Natural killer cell (primary cell): ENCODE data around the gene TMEM14C. TPM values are rescaled to one million over a fixed set of nuclear protein-coding genes. Genes with fewer than 3 reads are reported as not detected.

ENCODE experiments used
- ATAC-seq, 3 donors: fragments of 150-1000 bp in 2 of 3; fragments of 200-7000 bp in 1 of 3; cut with Tn5 transposase; 1 replicate in 1 of 3; 2 replicates in 2 of 3; pipeline ENCODE4 v1.10.0; 2021; ENCODE audit warnings: mild to moderate bottlenecking in 2 of 3, moderate library complexity in 2 of 3
- DNase-seq, 2 donors: peaks; one replicate each; pipeline versions ENCODE4 v3.0.0 to v3.0.0-alpha.2; 2013 to 2021; ENCODE audit warnings: mixed read lengths in 1 of 2
- H3K27ac ChIP-seq: one replicate; pipeline ENCODE4 v1.5.1; 2013; ENCODE audit warnings: mild to moderate bottlenecking, low read length
- H3K27me3 ChIP-seq: one replicate; pipeline ENCODE4 v1.6.1; 2013; ENCODE audit warnings: low read length; ENCODE audit not compliant: control insufficient read depth, insufficient read depth
- H3K36me3 ChIP-seq: one replicate; pipeline ENCODE4 v1.6.1; 2013; ENCODE audit warnings: low read length; ENCODE audit not compliant: control insufficient read depth, insufficient read depth
- H3K4me1 ChIP-seq: one replicate; pipeline ENCODE4 v1.6.1; 2013; ENCODE audit warnings: low read length; ENCODE audit not compliant: control insufficient read depth, insufficient read depth
- H3K4me3 ChIP-seq: one replicate; pipeline ENCODE4 v1.5.1; 2013; ENCODE audit warnings: low read length
- H3K9me3 ChIP-seq: one replicate; pipeline ENCODE4 v1.6.1; 2013; ENCODE audit warnings: low read length; ENCODE audit not compliant: control insufficient read depth, insufficient read depth
- H3K27ac Mint-ChIP-seq, 2 donors: one replicate each; pipeline ENCODE4 v1.8.0; 2022; ENCODE audit warnings: mild to moderate bottlenecking in 2 of 2, mixed read lengths in 2 of 2, moderate library complexity in 1 of 2
- H3K27me3 Mint-ChIP-seq, 2 donors: one replicate each; pipeline ENCODE4 v1.8.0; 2022; ENCODE audit warnings: low read depth in 2 of 2, mixed read lengths in 2 of 2
- H3K36me3 Mint-ChIP-seq: one replicate; pipeline ENCODE4 v1.8.0; 2022; ENCODE audit warnings: mixed read lengths
- H3K4me1 Mint-ChIP-seq, 2 donors: one replicate each; pipeline ENCODE4 v1.8.0; 2022; ENCODE audit warnings: mixed read lengths in 2 of 2
- H3K4me3 Mint-ChIP-seq: one replicate; pipeline ENCODE4 v1.8.0; 2022; ENCODE audit warnings: mild to moderate bottlenecking, moderate library complexity, mixed read lengths
- H3K9me3 Mint-ChIP-seq, 2 donors: one replicate each; pipeline ENCODE4 v1.8.0; 2022; ENCODE audit warnings: mixed read lengths in 2 of 2
- CTCF ChIP-seq: fragments of 200-600 bp; IDR thresholded peaks from one replicate; pipeline ENCODE4 v1.8.0; 2022; ENCODE audit warnings: antibody characterized with exemption
- WGBS: methylation state at CpG from one replicate; pipeline ENCODE4 v1.1.7; 2013; ENCODE audit warnings: missing lambda C conversion rate; ENCODE audit not compliant: insufficient coverage; 5-methylcytosine and 5-hydroxymethylcytosine counted together
- intact Hi-C: fragments of 100-400 bp; cut with micrococcal nuclease; formaldehyde crosslinking; loops from one replicate; pipeline ENCODE4 v1.14.2; 2022
- total RNA-seq, 4 donors: library from RNA; stranded (reverse); fragments of 120-200 nt in 1 of 4; gene quantifications; one replicate each; pipeline versions ENCODE4 v1.2.3 to v1.2.4, GENCODE V29; 2013 to 2022

Gene TMEM14C
- total RNA-seq, 3 donors from 2014 or later (not counting 1 experiment from before 2014, with no cell fraction given), result 2.4 to 15.7 (median 14.3) TPM

- TF ChIP-seq CTCF, result no peak
- H3K36me3 Mint-ChIP-seq, result no peaks in the 10 kb centered on the region
- no peaks in the 10 kb centered on the region for H3K27me3 Mint-ChIP-seq
- Histone ChIP-seq H3K27me3 (no peaks in the 10 kb centered on the region), H3K4me1 (peaks cover 11% of the 10 kb centered on the region), H3K9me3 (no peaks in the 10 kb centered on the region), H3K36me3 (peaks cover 20% of the 10 kb centered on the region), H3K27ac (peak overlapping the region; percentile 94), H3K4me3 (peak overlapping the region; percentile 70)
- intact Hi-C loops, result loop anchor here (2.0 to 10.0 kb wide), 3 partner anchors 26 to 540 kb away; partner anchors contain the start of gene NEDD9
- peak overlapping the region; percentile 100 for H3K27ac Mint-ChIP-seq
- ATAC-seq (no peak), DNase-seq (peak in 1 of 2 donors; percentile 21)
- WGBS, result under 1% methylated on average over 17 of the region's 17 CpGs
- peak overlapping the region; percentile 99 for H3K4me3 Mint-ChIP-seq
- no peaks in the 10 kb centered on the region for H3K9me3 Mint-ChIP-seq
- peaks cover 25 to 26% of the 10 kb centered on the region in 2 donors for H3K4me1 Mint-ChIP-seq
These were observed 27.7 kb upstream of the TMEM14C start for GRCh38 chr6:10695086-10695657.

- no peaks in the 10 kb centered on the region for H3K27me3 ChIP-seq
- H3K9me3 ChIP-seq, result no peaks in the 10 kb centered on the region
- no peak for TF ChIP-seq CTCF
- Mint-ChIP-seq H3K9me3 (no peaks in the 10 kb centered on the region), H3K4me3 (peak overlapping the region; percentile 22), H3K27ac (no peak overlapping the region), H3K4me1 (peaks cover 25 to 26% of the 10 kb centered on the region in 2 donors), H3K27me3 (no peaks in the 10 kb centered on the region), H3K36me3 (no peaks in the 10 kb centered on the region)
- H3K36me3 ChIP-seq, result peaks cover 21% of the 10 kb centered on the region
- DNase-seq (no peak), ATAC-seq (no peak)
- intact Hi-C loops, result loop anchor here (10.0 kb wide), 1 partner anchor 538 kb away; the partner anchor contains the start of gene NEDD9
- H3K4me1 ChIP-seq, result peaks cover 11% of the 10 kb centered on the region
- H3K27ac ChIP-seq, result no peak overlapping the region
- no peak overlapping the region for H3K4me3 ChIP-seq
- 95% methylated on average over 4 of the region's 4 CpGs for WGBS
These were observed 26.2 kb upstream of the TMEM14C start for GRCh38 chr6:10696655-10697054.

- no peak overlapping the region for H3K27ac ChIP-seq
- WGBS, result 93% methylated on average over 8 of the region's 8 CpGs
- no peak for TF ChIP-seq CTCF
- no peaks in the 10 kb centered on the region for H3K27me3 ChIP-seq
- DNase-seq (no peak), ATAC-seq (no peak)
- H3K36me3 Mint-ChIP-seq, result peaks cover 5% of the 10 kb centered on the region
- H3K9me3 ChIP-seq, result no peaks in the 10 kb centered on the region
- no peak overlapping the region for H3K4me3 ChIP-seq
- no peaks in the 10 kb centered on the region for H3K9me3 Mint-ChIP-seq
- no peak overlapping the region for H3K27ac Mint-ChIP-seq
- intact Hi-C loops, result no loop called here
- peaks cover 6% of the 10 kb centered on the region for H3K36me3 ChIP-seq
- H3K4me3 Mint-ChIP-seq, result no peak overlapping the region
- H3K27me3 Mint-ChIP-seq, result peaks cover 8 to 14% of the 10 kb centered on the region in 2 donors
- peaks cover 3% of the 10 kb centered on the region for H3K4me1 ChIP-seq
- H3K4me1 Mint-ChIP-seq, result peaks cover 0 to 4% of the 10 kb centered on the region in 2 donors
These were observed 8.9 kb upstream of the TMEM14C start for GRCh38 chr6:10713962-10714361.
